GM19023 (cell line): Measurements from ENCODE around the gene CGAS.
A peak's percentile ranks its signal among the peaks of the same experiment; 100 is the strongest.
"Not testable (repeated sequence)": the region's sequence is repeated elsewhere in the genome, so short reads cannot be mapped to it uniquely, and the experiment has no call there.

Experiments
- ATAC-seq: cut with Tn5 transposase; IDR thresholded peaks from one replicate; pipeline ENCODE4 v1.9.1; 2021; ENCODE audit warnings: mild to moderate bottlenecking, moderate library complexity; ENCODE audit not compliant: unreplicated experiment

Gene CGAS

GRCh38 chr6:73400656-73401055 lies 51.4 kb downstream of the CGAS start:
- ATAC-seq: no peak

- no peak for ATAC-seq
Measured at GRCh38 chr6:73395875-73396274, 56.2 kb downstream of the CGAS start.

GRCh38 chr6:73394577-73395354 lies 57.3 kb downstream of the CGAS start, which contains the start of gene DDX43:
Gene DDX43 (plus strand): TSS chr6:73394828. CDS start chr6:73394906, 78 bp downstream.
- peak; percentile 62 for ATAC-seq

GRCh38 chr6:73393278-73393677 lies 58.8 kb downstream of the CGAS start:
- ATAC-seq: no peak

- ATAC-seq: not testable (repeated sequence)
Measured at GRCh38 chr6:73392188-73392587, 59.9 kb downstream of the CGAS start.

- no peak for ATAC-seq
Measured at GRCh38 chr6:73391675-73392074, 60.4 kb downstream of the CGAS start.

GRCh38 chr6:73389854-73390253 lies 62.2 kb downstream of the CGAS start:
- no peak for ATAC-seq

GRCh38 chr6:73388800-73389512 lies 63.1 kb downstream of the CGAS start:
- peak; percentile 79 for ATAC-seq

- peak; percentile 18 for ATAC-seq
Measured at GRCh38 chr6:73388433-73388799, 63.7 kb downstream of the CGAS start.

GRCh38 chr6:73382462-73383113 lies 69.5 kb downstream of the CGAS start:
- no peak for ATAC-seq

GRCh38 chr6:73381531-73381930 lies 70.6 kb downstream of the CGAS start:
- ATAC-seq: not testable (repeated sequence)

- ATAC-seq: no peak
Measured at GRCh38 chr6:73377225-73377624, 74.9 kb downstream of the CGAS start.

GRCh38 chr6:73375216-73375615 lies 76.9 kb downstream of the CGAS start:
- no peak for ATAC-seq
